Heart right ventricle (tissue), 16 donors: Measurements from ENCODE around the gene MBOAT7. TPM values are rescaled to one million over a fixed set of nuclear protein-coding genes. Genes with fewer than 3 reads are reported as not detected.

Experiments used
- ATAC-seq, 8 donors: fragments of 200-7000 bp; cut with Tn5 transposase; one replicate each; pipeline ENCODE4 v1.9.1; 2020; ENCODE audit warnings: mild to moderate bottlenecking in 8 of 8, moderate library complexity in 8 of 8, moderate number of reproducible peaks in 1 of 8
- DNase-seq, 2 donors: peaks; one replicate each; pipeline ENCODE4 v3.0.0-alpha.2; 2020
- H3K27ac ChIP-seq, 10 donors: fragments of 200-600 bp; sonication (generic) in 2 of 10; one replicate each; pipeline versions ENCODE4 v1.5.0 to v1.8.0; 2020 to 2022; ENCODE audit warnings: mild to moderate bottlenecking in 3 of 10
- H3K27me3 ChIP-seq, 7 donors: fragments of 200-600 bp; one replicate each; pipeline ENCODE4 v1.8.0; 2021 to 2022; ENCODE audit warnings: mild to moderate bottlenecking in 2 of 7
- H3K36me3 ChIP-seq, 9 donors: fragments of 200-600 bp; sonication (generic) in 1 of 9; one replicate each; pipeline versions ENCODE4 v1.5.0 to v1.8.0; 2020 to 2022; ENCODE audit warnings: mild to moderate bottlenecking in 2 of 9
- H3K4me1 ChIP-seq, 9 donors: fragments of 200-600 bp; sonication (generic) in 1 of 9; one replicate each; pipeline versions ENCODE4 v1.5.0 to v1.8.0; 2020 to 2022; ENCODE audit warnings: mild to moderate bottlenecking in 4 of 9
- H3K4me3 ChIP-seq, 10 donors: fragments of 200-600 bp; sonication (generic) in 2 of 10; one replicate each; pipeline versions ENCODE4 v1.5.0 to v1.8.0; 2020 to 2022; ENCODE audit warnings: mild to moderate bottlenecking in 7 of 10, moderate library complexity in 2 of 10
- H3K9me3 ChIP-seq, 11 donors: fragments of 200-600 bp in 10 of 11; sonication (generic) in 2 of 11; one replicate each; pipeline versions ENCODE4 v1.5.0 to v1.8.0; 2013 to 2022; ENCODE audit warnings: mild to moderate bottlenecking in 2 of 11, control low read depth in 1 of 11, moderate library complexity in 1 of 11
- WGBS, 2 donors: extraction: QIAGEN DNeasy Blood & Tissue Kit; methylation state at CpG; one replicate each; pipeline ENCODE4 v1.1.7; 2013; ENCODE audit warnings: inconsistent platforms in 1 of 2; 5-methylcytosine and 5-hydroxymethylcytosine counted together
- intact Hi-C, 10 donors: fragments of 100-400 bp; cut with DNase I; formaldehyde crosslinking; loops; one replicate each; pipeline versions ENCODE4 v1.11.1 to v1.14.2; 2022
- polyA plus RNA-seq, 2 donors: library from polyadenylated mRNA; stranded (reverse); fragments of 200-250 nt; gene quantifications; one replicate each; pipeline ENCODE4 v1.2.3, GENCODE V29; 2013
- total RNA-seq, 10 donors: library from RNA; stranded (reverse); fragmentation: NEBNext Ultra II Directional in 3 of 10; extraction: Animal tissue kit (Norgen Biotek cat#: 25700) in 3 of 10; gene quantifications; one replicate each; pipeline versions ENCODE4 v1.2.1 to v1.2.4, GENCODE V29; 2021 to 2023
- TF ChIP-seq, protein P1 (sequence below), 9 donors: fragments of 200-600 bp; sonication (generic) in 2 of 9; IDR thresholded peaks; one replicate each; pipeline versions ENCODE4 v1.5.0 to v1.8.0; 2021 to 2022; ENCODE audit warnings: antibody characterized with exemption in 9 of 9, mild to moderate bottlenecking in 5 of 9, moderate library complexity in 1 of 9
- donor health status: Arrhythmogenic right ventricular cardiomyopathy.
- donor health status: ischemic (EF 13 %, LVEDD 7.1; RV severe dilation, severe dysfunction).
- donor health status: healthy with polysubstance abuse.
- donor health status: DM: no; HTN: yes; CAD: no.
- donor health status: DM: no; HTN: no; CAD: no.
- donor health status: ischemic (EF 25% LVEDD 6.9; RV normal size, moderate dysfunction).
- donor health status: ischemic (EF 25% LVEDD 5.7; RV mildly dilated, moderate dysfunction).
- donor health status: healthy.
- donor health status: DM: yes; HTN: yes; CAD: no.
- donor health status: Ischemic cardiomyopathy.
- donor health status: ischemic (EF 35%, LVEDD 5.7; RV mildly dilated, moderate dysfunction).
- donor health status: nonischemic (EF 11% LVEDD 7.7; RV severe dilation, severe dysfunction).
- donor health status: DM: yes; HTN: yes; CAD: no.
- donor health status: PGD.
- donor health status: ischemic (EF 29% LVEDD 5.4; RV normal size, mild dysfunction).
- donor health status: nonischemic (EF 23%, LVEDD 6.1; RV moderate dilation, normal function).

Gene MBOAT7
- total and polyA plus RNA-seq, 12 donors: 7.7 to 29.4 (median 15.5) TPM

DNA sequence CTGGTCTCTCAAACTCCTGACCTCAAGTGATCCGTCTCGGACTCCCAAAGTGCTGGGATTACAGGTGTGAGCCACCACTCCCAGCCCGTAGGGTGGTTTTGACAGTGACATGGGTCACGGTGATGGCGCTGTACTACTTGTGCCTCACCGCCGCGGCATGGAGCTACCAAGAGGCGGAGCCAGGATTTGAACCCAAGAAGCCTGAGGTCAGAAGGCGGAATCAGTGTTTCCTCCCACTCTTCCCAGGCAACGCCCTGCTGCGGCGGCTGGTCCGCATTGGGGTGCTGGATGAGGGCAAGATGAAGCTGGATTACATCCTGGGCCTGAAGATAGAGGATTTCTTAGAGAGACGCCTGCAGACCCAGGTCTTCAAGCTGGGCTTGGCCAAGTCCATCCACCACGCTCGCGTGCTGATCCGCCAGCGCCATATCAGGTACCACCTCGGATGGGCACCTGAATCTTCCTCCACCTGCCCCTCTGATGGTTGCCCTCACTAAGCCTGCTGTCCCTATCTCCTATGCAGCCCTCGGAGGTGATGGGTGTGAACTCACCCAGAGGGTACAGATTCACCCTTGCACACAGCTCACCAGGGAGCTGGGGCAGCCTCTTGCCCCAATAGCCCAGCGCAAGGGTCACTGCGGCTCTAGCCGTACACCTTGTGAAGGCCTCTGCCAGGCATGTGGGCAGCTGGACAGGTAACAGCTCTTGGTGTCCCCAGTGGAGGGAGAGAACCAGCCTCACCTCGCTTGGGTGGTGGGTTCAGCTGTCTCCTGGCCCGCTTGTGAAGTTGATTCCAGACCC is 16.9 kb upstream of the MBOAT7 start:
- WGBS, 2 donors: 91 to 93% methylated on average over 27 of the region's 27 CpGs
- Histone ChIP-seq H3K4me3 (peak overlapping the region in 1 of 10 donors; percentile 54), H3K36me3 (peaks cover 0 to 79% (median 62%) of the 10 kb centered on the region in 9 donors), H3K27me3 (no peaks in the 10 kb centered on the region), H3K27ac (peak overlapping the region in 5 of 10 donors; percentile 61 to 99 (median 78)), H3K9me3 (no peaks in the 10 kb centered on the region), H3K4me1 (peaks cover 20 to 100% (median 88%) of the 10 kb centered on the region in 9 donors)
- ATAC-seq (no peak), DNase-seq (no peak)
- intact Hi-C loops: no loop called here
- TF ChIP-seq, protein P1, sequence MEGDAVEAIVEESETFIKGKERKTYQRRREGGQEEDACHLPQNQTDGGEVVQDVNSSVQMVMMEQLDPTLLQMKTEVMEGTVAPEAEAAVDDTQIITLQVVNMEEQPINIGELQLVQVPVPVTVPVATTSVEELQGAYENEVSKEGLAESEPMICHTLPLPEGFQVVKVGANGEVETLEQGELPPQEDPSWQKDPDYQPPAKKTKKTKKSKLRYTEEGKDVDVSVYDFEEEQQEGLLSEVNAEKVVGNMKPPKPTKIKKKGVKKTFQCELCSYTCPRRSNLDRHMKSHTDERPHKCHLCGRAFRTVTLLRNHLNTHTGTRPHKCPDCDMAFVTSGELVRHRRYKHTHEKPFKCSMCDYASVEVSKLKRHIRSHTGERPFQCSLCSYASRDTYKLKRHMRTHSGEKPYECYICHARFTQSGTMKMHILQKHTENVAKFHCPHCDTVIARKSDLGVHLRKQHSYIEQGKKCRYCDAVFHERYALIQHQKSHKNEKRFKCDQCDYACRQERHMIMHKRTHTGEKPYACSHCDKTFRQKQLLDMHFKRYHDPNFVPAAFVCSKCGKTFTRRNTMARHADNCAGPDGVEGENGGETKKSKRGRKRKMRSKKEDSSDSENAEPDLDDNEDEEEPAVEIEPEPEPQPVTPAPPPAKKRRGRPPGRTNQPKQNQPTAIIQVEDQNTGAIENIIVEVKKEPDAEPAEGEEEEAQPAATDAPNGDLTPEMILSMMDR (IDR thresholded peaks at IDR 0.05): no peak

DNA sequence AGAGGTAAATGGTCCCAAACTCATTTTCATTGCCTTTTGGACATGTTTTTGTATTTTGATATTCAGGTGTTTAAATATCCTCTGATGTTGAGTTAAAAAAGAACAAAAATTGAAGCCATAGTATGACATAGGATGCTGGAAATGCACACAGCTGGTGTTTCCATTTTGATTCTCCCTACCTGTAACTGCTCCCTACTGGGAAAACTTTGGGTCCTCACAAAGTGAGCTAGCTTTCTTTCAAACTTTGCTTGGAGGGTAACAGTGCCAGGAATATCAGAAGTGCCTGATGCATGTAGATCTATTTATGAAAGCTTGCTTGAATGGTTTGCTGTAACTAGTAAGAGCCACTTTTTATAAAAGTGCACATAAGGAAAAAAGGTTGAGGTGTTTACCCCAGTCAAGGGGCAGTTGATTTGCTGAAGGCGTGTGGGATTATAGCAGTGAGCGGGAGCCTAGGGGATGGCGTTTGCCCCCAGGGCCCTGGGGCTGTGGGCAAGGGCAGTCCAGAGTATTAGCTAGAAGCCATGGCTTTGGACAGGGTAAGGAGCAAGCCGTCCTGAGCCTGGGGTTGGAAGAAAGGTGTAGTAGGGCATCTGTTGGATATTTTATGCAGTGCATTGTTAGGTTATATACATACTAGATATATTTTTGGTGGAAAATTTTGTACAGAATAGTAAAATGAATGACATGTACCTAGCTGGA is 15.5 kb upstream of the MBOAT7 start:
- H3K27me3 ChIP-seq: no peaks in the 10 kb centered on the region
- DNase-seq (no peak), ATAC-seq (no peak)
- peak overlapping the region in 1 of 10 donors; percentile 67 for H3K4me3 ChIP-seq
- H3K27ac ChIP-seq: peak overlapping the region in 2 of 10 donors; percentile 37 to 99
- no peaks in the 10 kb centered on the region for H3K9me3 ChIP-seq
- 75 to 79% methylated on average over 4 of the region's 4 CpGs for WGBS, 2 donors
- peaks cover 21 to 90% (median 78%) of the 10 kb centered on the region in 9 donors for H3K4me1 ChIP-seq
- peaks cover 0 to 78% (median 62%) of the 10 kb centered on the region in 9 donors for H3K36me3 ChIP-seq
- intact Hi-C loops: loop anchor here in 2 of 10 donors (5.0 kb wide), 2 partner anchors 43 to 48 kb away; partner anchors contain the start of gene LENG1 (in 1 of the 2)
- TF ChIP-seq, protein P1 (IDR thresholded peaks at IDR 0.05): no peak

DNA sequence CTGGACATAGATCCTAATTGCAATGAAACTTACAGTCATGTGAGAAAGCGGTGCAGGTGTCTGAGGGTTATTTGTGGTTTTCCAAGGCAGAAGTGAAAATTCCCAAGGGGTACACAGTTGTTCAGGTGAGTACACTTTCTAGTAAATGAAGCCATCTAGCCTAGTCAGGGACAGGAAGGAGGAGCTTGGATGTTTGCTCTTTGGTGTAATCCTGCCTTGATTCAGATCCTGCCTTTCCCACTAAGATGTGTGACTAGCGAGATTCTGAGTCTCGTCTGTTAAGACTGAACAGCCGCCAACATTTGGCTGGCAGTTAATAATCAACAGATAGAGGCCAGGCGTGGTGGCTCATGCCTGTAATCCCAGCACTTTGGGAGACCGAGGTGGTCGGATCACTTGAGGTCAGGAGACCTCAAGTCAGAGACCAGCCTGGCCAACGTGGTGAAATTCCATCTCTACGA is 13.8 kb upstream of the MBOAT7 start:
- H3K9me3 ChIP-seq: no peaks in the 10 kb centered on the region
- TF ChIP-seq, protein P1 (IDR thresholded peaks at IDR 0.05): no peak
- H3K27me3 ChIP-seq: no peaks in the 10 kb centered on the region
- peak overlapping the region in 3 of 10 donors; percentile 12 to 99 (median 21) for H3K27ac ChIP-seq
- DNase-seq: no peak
- H3K36me3 ChIP-seq: peaks cover 0 to 70% (median 62%) of the 10 kb centered on the region in 9 donors
- ATAC-seq: no peak
- H3K4me3 ChIP-seq: peak overlapping the region in 3 of 10 donors; percentile 11 to 67 (median 65)
- intact Hi-C loops: loop anchor here in 2 of 10 donors (5.0 kb wide), 2 partner anchors 41 to 46 kb away; partner anchors contain the start of gene LENG1 (in 1 of the 2)
- H3K4me1 ChIP-seq: peaks cover 11 to 76% (median 61%) of the 10 kb centered on the region in 9 donors
- 43 to 55% methylated on average over 9 of the region's 9 CpGs for WGBS, 2 donors

DNA sequence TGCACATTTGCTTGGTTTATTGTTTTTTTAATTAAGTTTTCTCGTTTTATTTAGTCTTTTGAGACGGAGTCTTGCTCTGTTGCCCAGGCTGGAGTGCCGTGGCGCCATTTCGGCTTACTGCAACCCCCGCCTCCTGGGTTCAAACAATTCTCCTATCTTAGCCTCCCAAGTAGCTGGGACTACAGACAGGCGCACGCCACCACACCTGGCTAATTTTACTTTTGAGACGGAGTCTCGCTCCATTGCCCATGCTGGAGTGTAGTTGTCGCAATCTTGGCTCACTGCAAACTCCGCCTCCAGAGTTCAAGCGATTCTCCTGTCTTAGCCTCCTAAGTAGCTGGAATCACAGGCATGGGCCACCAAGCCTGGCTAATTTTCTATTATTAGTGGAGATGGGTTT is 12.6 kb upstream of the MBOAT7 start:
- 74 to 78% methylated on average over 13 of the region's 13 CpGs for WGBS, 2 donors

More for the DNA sequence above, 12.6 kb upstream of the MBOAT7 start:
- TF ChIP-seq, protein P1 (IDR thresholded peaks at IDR 0.05): no peak
- Histone ChIP-seq H3K4me3 (peak overlapping the region in 8 of 10 donors; percentile 63 to 82 (median 71)), H3K4me1 (peaks cover 11 to 66% (median 60%) of the 10 kb centered on the region in 9 donors), H3K9me3 (no peaks in the 10 kb centered on the region), H3K27me3 (no peaks in the 10 kb centered on the region), H3K27ac (peak overlapping the region in 5 of 10 donors; percentile 84 to 99 (median 93)), H3K36me3 (peaks cover 0 to 58% (median 53%) of the 10 kb centered on the region in 9 donors)
- ATAC-seq (no peak), DNase-seq (no peak)
- intact Hi-C loops: loop anchor here in 2 of 10 donors (5.0 kb wide), 2 partner anchors 40 to 45 kb away; partner anchors contain the start of gene LENG1 (in 1 of the 2)
